Neural progenitor cell (in vitro differentiated cells): ENCODE measurements around the gene COQ5.

Experiments
- EZH2phosphoT487 ChIP-seq: fragments of 200-600 bp; sonication (generic); IDR thresholded peaks from 2 replicates; pipeline ENCODE4 v1.6.1; 2017; ENCODE audit warnings: antibody characterized with exemption
- TF ChIP-seq, protein P1 (sequence below): fragments of 200-600 bp; sonication (generic); IDR thresholded peaks from 2 replicates; pipeline ENCODE4 v1.5.1; 2017; ENCODE audit warnings: antibody characterized with exemption, mild to moderate bottlenecking

- TF ChIP-seq, protein P1, sequence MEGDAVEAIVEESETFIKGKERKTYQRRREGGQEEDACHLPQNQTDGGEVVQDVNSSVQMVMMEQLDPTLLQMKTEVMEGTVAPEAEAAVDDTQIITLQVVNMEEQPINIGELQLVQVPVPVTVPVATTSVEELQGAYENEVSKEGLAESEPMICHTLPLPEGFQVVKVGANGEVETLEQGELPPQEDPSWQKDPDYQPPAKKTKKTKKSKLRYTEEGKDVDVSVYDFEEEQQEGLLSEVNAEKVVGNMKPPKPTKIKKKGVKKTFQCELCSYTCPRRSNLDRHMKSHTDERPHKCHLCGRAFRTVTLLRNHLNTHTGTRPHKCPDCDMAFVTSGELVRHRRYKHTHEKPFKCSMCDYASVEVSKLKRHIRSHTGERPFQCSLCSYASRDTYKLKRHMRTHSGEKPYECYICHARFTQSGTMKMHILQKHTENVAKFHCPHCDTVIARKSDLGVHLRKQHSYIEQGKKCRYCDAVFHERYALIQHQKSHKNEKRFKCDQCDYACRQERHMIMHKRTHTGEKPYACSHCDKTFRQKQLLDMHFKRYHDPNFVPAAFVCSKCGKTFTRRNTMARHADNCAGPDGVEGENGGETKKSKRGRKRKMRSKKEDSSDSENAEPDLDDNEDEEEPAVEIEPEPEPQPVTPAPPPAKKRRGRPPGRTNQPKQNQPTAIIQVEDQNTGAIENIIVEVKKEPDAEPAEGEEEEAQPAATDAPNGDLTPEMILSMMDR, result no peak
- no peak for TF ChIP-seq EZH2phosphoT487
Measured at GRCh38 chr12:120534703-120535655, 6.0 kb upstream of the COQ5 start.
